ENCODE results near the gene MAP3K2. TPM values are rescaled to one million over a fixed set of nuclear protein-coding genes. Genes with fewer than 3 reads are reported as not detected.

The MAP3K2 gene
- total RNA-seq, 1 donor from 2014 or later: 61.8 TPM

DNA sequence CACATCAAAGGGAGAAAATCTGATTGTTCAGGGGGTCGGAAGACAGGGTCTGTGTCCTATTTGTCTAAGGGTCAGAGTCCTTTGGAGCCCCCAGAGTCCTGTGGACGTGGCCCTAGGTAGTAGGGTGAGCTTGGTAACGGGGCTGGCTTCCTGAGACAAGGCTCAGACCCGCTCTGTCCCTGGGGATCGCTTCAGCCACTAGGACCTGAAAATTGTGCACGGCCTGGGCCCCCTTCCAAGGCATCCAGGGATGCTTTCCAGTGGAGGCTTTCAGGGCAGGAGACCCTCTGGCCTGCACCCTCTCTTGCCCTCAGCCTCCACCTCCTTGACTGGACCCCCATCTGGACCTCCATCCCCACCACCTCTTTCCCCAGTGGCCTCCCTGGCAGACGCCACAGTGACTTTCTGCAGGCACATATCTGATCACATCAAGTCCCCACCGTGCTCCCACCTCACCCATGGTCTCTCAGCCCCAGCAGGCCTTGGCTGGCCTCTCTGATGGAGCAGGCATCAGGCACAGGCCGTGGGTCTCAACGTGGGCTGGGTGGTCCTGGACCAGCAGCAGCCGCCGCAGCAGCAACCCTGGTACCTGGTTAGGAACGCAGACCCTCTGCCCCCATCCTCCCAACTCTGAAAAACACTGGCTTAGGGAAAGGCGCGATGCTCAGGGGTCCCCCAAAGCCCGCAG lies 34.2 kb upstream of the MAP3K2 start:
- intact Hi-C loops (cut with micrococcal nuclease): no loop called here

- intact Hi-C loops (cut with micrococcal nuclease): no loop called here
These were observed 33.5 kb upstream of the MAP3K2 start for GRCh38 chr2:127421116-127421800.

GRCh38 chr2:127420039-127420864 lies 32.5 kb upstream of the MAP3K2 start:
- intact Hi-C loops (cut with micrococcal nuclease): no loop called here

DNA sequence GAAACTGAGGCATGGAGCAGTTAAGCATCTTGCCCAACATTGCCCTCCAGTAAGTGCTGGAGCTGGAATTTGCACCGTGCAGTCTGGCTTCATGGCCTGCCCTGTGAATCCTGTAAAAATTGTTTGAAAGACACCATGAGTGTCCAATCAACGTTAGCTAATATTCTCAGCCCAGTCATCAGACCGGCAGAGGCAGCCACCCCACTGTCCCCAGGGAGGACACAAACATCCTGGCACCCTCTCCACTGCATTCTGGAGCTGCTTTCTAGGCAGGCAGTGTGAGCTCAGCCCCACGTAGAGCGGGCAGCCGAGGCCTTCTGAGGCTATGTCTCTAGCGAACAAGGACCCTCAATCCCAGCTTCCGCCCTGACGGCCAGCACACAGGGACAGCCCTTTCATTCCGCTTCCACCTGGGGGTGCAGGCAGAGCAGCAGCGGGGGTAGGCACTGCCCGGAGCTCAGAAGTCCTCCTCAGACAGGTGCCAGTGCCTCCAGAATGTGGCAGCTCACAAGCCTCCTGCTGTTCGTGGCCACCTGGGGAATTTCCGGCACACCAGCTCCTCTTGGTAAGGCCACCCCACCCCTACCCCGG lies 31.8 kb upstream of the MAP3K2 start:
- intact Hi-C loops (cut with micrococcal nuclease): no loop called here

DNA sequence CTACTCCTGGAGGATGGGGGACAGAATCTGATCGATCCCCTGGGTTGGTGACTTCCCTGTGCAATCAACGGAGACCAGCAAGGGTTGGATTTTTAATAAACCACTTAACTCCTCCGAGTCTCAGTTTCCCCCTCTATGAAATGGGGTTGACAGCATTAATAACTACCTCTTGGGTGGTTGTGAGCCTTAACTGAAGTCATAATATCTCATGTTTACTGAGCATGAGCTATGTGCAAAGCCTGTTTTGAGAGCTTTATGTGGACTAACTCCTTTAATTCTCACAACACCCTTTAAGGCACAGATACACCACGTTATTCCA lies 31.3 kb upstream of the MAP3K2 start:
- intact Hi-C loops (cut with micrococcal nuclease): no loop called here

- intact Hi-C loops (cut with micrococcal nuclease): no loop called here
These were observed 30.7 kb upstream of the MAP3K2 start, which contains the start of gene PROC for GRCh38 chr2:127418300-127419111. TSS of gene PROC (plus strand) at chr2:127418427. CDS start at chr2:127419943, 1,516 bp downstream.

DNA sequence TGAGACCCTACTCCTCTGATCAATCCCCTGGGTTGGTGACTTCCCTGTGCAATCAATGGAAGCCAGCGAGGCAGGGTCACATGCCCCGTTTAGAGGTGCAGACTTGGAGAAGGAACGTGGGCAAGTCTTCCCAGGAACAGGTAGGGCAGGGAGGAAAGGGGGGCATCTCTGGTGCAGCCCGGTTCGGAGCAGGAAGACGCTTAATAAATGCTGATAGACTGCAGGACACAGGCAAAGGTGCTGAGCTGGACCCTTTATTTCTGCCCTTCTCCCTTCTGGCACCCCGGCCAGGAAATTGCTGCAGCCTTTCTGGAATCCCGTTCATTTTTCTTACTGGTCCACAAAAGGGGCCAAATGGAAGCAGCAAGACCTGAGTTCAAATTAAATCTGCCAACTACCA lies 29.6 kb upstream of the MAP3K2 start:
- intact Hi-C loops (cut with micrococcal nuclease): loop anchor here (2.0 kb wide), 1 partner anchor 61 kb away; no protein-coding TSS in a partner anchor

DNA sequence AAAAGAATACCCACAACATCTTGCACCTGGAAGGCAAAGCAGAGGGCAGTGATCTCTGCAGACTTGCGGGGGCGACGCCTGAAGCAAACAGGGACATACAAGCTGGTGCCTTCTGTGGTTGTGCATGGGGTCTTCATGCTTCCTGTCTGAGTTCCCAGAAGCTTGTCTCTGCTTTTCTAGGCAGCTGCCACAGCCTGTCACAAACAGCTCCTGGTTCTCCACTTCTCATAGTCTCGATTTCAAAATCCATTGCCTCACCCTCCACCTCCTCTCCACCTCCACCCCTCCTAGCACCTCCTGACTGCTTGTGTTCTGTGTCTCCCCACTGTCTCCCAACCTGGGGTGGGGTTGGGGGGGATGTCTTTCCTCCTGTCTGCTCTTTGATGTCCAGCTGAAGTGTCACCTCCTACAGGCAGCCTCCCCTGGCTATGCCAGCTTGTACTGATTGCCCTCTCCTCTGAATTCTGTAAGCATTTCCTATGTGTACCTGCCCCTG lies 28.8 kb upstream of the MAP3K2 start:
- intact Hi-C loops (cut with micrococcal nuclease): loop anchor here (1.0 to 2.0 kb wide), 4 partner anchors 8 to 62 kb away; no protein-coding TSS in a partner anchor

- intact Hi-C loops (cut with micrococcal nuclease): loop anchor here (1.0 to 2.0 kb wide), 4 partner anchors 8 to 63 kb away; no protein-coding TSS in a partner anchor
These were observed 28.1 kb upstream of the MAP3K2 start for GRCh38 chr2:127415593-127416505.

DNA sequence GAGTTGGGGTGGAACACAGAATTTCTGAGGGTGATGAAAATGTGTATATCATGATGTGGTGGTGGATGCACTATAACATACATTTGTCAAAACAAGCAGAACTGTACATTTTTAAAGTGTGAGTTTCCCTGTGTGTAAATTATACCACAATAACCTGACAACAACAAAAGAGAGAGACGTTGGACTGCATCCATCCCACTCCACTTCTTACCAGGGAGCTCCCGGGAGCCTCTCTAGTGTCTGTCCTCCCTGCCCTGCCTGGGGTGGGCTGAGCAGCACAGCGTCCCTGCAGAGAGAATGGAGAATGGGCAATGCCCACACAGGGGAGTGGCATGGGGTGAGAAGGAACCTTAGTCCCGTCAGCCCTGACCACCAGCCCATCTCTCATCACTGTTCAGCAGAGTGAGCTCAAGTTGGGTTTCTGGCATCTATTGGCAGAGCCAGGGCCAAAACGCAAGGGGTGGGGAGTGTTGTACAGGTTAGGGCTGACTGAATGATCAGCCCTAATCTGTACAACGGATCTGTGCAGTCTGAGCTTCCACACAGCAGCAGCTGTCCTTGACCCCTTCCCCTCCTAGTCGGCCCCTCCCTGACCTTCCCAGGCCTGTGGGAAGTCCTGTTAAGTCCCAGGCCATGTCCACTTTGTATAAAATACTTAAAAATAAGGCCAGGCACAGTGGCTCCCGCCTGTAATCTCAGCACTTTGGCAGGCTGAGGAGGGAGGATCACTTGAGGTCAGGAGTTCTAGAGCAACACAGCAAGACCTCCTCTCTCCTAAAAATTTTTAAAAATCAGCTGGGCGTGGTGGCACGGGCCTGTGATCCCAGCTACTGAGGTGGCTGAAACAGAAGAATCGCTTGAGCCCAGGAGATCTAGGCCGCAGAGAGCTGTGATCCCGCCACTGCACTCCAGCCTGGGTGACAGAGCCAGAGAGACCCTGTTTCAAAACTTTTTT lies 27.1 kb upstream of the MAP3K2 start:
- intact Hi-C loops (cut with micrococcal nuclease): loop anchor here (5.0 kb wide), 1 partner anchor 287 kb away; the partner anchor contains the start of gene SFT2D3

DNA sequence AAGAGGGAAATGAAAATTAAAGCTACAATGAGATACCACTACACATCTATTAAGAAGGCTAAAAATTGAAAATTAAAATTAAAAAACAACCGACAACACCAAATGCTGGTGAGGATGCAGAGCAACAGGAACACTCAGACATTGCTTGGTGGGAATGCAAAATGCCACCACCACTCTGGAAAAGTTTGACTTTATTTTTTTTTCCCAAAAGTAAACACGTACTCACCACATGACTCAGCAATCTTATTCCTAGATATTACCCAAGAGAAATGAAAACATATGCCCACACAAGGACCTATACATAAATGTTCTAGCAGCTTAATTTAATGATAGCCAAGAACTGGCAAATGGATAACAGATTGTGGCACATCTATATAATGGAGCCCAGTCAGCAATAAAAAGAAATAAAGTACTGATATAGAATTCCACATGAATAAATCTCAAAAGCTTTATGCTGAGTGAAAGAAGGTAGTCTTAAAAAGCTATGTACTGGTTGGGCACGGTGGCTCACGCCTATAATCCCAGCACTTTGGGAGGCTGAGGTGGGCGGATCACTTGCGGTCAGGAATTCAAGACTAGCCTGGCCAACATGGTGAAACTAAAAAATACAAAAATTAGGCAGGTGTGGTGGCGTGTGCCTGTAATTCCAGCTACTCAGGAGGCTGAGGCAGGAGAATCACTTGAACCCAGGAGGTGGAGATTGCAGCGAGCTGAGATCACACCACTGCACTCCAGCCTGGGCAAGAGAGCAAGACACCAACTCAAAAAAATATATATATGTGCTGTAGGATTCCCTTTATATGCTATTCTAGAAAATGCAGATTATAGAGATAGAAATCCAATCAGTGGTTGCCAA lies 26.2 kb upstream of the MAP3K2 start:
- intact Hi-C loops (cut with micrococcal nuclease): loop anchor here (5.0 kb wide), 1 partner anchor 288 kb away; the partner anchor contains the start of gene SFT2D3

DNA sequence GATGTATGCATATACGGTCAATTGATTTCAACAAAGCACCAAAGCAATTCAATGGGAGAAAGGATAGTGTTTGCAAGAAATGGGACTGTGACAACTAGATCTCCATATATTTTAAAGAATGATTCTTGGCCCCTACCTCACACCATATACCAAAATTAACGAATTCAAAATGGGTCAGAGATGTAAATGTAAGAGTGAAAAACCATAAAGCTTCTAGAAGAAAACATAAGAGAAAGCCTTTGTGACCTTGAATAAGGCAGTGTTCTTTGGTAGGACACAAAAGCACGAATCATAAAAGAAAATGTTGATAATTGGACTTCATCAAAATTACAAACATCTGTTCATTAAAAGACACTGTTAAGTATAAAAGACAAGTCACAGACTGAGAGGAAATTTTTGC lies 25.4 kb upstream of the MAP3K2 start:
- intact Hi-C loops (cut with micrococcal nuclease): loop anchor here (5.0 kb wide), 1 partner anchor 289 kb away; the partner anchor contains the start of gene SFT2D3

DNA sequence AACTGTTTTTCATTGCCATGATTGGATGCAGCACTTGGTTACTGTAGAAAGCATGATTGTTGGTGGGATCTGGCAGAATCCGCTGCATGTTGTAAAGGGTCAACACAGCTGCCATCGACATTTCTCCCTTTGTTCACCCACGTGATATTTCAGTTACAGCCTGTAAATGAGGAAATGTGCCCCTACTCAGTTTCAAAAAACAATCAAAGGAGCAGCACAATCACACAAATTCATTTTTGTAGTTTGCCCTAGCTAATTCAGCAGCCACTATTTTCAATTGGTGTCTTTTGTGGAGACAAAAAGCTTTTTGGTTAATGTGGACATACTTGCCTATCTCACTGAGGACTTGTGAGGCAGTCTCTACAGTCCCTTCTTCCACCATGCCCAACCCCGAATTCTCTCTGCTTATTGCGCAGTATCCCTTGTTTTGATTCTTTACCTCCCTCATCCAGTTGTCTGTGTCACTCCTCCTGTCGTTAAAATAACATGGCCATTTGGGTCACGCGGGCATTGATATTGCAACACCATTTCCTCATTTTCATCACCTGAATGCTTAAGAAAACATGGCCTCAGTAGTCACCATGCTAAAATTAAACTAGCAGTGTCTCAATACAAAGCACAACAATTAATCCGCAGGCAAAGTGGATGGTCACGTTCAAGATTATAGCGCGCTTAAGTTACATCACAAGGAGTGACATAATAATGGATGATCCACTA lies 24.0 kb upstream of the MAP3K2 start:
- intact Hi-C loops (cut with micrococcal nuclease): loop anchor here (2.0 to 5.0 kb wide), 2 partner anchors 117 to 290 kb away; partner anchors contain the start of genes ERCC3 and SFT2D3

- intact Hi-C loops (cut with micrococcal nuclease): loop anchor here (1.0 to 5.0 kb wide), 3 partner anchors 23 to 291 kb away; partner anchors contain the start of genes ERCC3 and SFT2D3
These were observed 23.3 kb upstream of the MAP3K2 start for GRCh38 chr2:127410871-127411652.

- intact Hi-C loops (cut with micrococcal nuclease): loop anchor here (1.0 to 5.0 kb wide), 4 partner anchors 21 to 327 kb away; partner anchors contain the start of genes ERCC3 and SFT2D3
These were observed 21.9 kb upstream of the MAP3K2 start for GRCh38 chr2:127409716-127410115.
